ENCODE data around the gene ADD1. TPM values are rescaled to one million over a fixed set of nuclear protein-coding genes. Genes with fewer than 3 reads are reported as not detected.

ADD1 gene
- total RNA-seq, 1 experiment from 2014 or later, result 98.4 TPM

- H3K27me3 ChIP-seq (replicated peaks), result no peaks in the 10 kb centered on the region
- no peak overlapping the region for H3K4me3 ChIP-seq
- no peak for DNase-seq (ENCODE audit: low read depth in 1 of 2, low spot score in 2 of 2)
- H3K9me3 ChIP-seq (replicated peaks), result no peaks in the 10 kb centered on the region
- no peak overlapping the region for H3K27ac ChIP-seq
- H3K36me3 ChIP-seq, result no peaks in the 10 kb centered on the region
- H3K4me1 ChIP-seq (replicated peaks), result no peaks in the 10 kb centered on the region; the same call in 1 of the 2 replicates
Measured at GRCh38 chr4:2874861-2875260, 31.2 kb downstream of the ADD1 start.

GRCh38 chr4:2875556-2875955 lies 31.9 kb downstream of the ADD1 start:
- no peaks in the 10 kb centered on the region for H3K27me3 ChIP-seq (replicated peaks)
- no peak overlapping the region for H3K4me3 ChIP-seq
- no peak overlapping the region for H3K27ac ChIP-seq
- no peak for DNase-seq (ENCODE audit: low read depth in 1 of 2, low spot score in 2 of 2)
- H3K9me3 ChIP-seq (replicated peaks), result no peaks in the 10 kb centered on the region
- H3K36me3 ChIP-seq, result no peaks in the 10 kb centered on the region
- H3K4me1 ChIP-seq (replicated peaks), result no peaks in the 10 kb centered on the region; the same call in 1 of the 2 replicates

- no peak overlapping the region for H3K27ac ChIP-seq
- no peaks in the 10 kb centered on the region for H3K27me3 ChIP-seq (replicated peaks)
- H3K4me3 ChIP-seq, result no peak overlapping the region
- H3K4me1 ChIP-seq (replicated peaks), result no peaks in the 10 kb centered on the region; the same call in 1 of the 2 replicates
- no peaks in the 10 kb centered on the region for H3K9me3 ChIP-seq (replicated peaks)
- no peak for DNase-seq (ENCODE audit: low read depth in 1 of 2, low spot score in 2 of 2)
- H3K36me3 ChIP-seq, result no peaks in the 10 kb centered on the region
Measured at GRCh38 chr4:2878346-2878745, 34.7 kb downstream of the ADD1 start.

- Histone ChIP-seq H3K9me3 (replicated peaks) (no peaks in the 10 kb centered on the region), H3K4me1 (replicated peaks) (no peaks in the 10 kb centered on the region; the same call in 1 of the 2 replicates), H3K4me3 (no peak overlapping the region), H3K27me3 (replicated peaks) (no peaks in the 10 kb centered on the region), H3K36me3 (no peaks in the 10 kb centered on the region; the same call in 1 of the 2 replicates), H3K27ac (no peak overlapping the region)
- DNase-seq (ENCODE audit: low read depth in 1 of 2, low spot score in 2 of 2), result no peak
Measured at GRCh38 chr4:2879026-2879425, 35.4 kb downstream of the ADD1 start.

GRCh38 chr4:2881431-2881830 lies 37.8 kb downstream of the ADD1 start:
- Histone ChIP-seq H3K4me1 (replicated peaks) (no peaks in the 10 kb centered on the region), H3K27ac (no peak overlapping the region), H3K4me3 (no peak overlapping the region), H3K27me3 (replicated peaks) (no peaks in the 10 kb centered on the region), H3K9me3 (replicated peaks) (no peaks in the 10 kb centered on the region), H3K36me3 (peaks cover 8% of the 10 kb centered on the region)
- no peak for DNase-seq (ENCODE audit: low read depth in 1 of 2, low spot score in 2 of 2)

- peaks cover 8% of the 10 kb centered on the region for H3K36me3 ChIP-seq
- no peak overlapping the region for H3K27ac ChIP-seq
- no peak overlapping the region for H3K4me3 ChIP-seq
- H3K27me3 ChIP-seq (replicated peaks), result no peaks in the 10 kb centered on the region
- no peaks in the 10 kb centered on the region for H3K9me3 ChIP-seq (replicated peaks)
- no peak for DNase-seq (ENCODE audit: low read depth in 1 of 2, low spot score in 2 of 2)
- H3K4me1 ChIP-seq (replicated peaks), result no peaks in the 10 kb centered on the region
Measured at GRCh38 chr4:2882341-2882740, 38.7 kb downstream of the ADD1 start.

- Histone ChIP-seq H3K4me1 (replicated peaks) (no peaks in the 10 kb centered on the region), H3K4me3 (no peak overlapping the region), H3K36me3 (peaks cover 8% of the 10 kb centered on the region)
Measured at GRCh38 chr4:2886161-2886560, 42.5 kb downstream of the ADD1 start.

GRCh38 chr4:2886622-2887021 lies 43.0 kb downstream of the ADD1 start:
- no peaks in the 10 kb centered on the region for H3K27me3 ChIP-seq (replicated peaks)
- H3K4me1 ChIP-seq (replicated peaks), result no peaks in the 10 kb centered on the region
- no peak overlapping the region for H3K4me3 ChIP-seq
- no peak overlapping the region for H3K27ac ChIP-seq
- DNase-seq (ENCODE audit: low read depth in 1 of 2, low spot score in 2 of 2), result no peak
- H3K9me3 ChIP-seq (replicated peaks), result no peaks in the 10 kb centered on the region
- peaks cover 8% of the 10 kb centered on the region for H3K36me3 ChIP-seq

More at GRCh38 chr4:2886161-2886560, 42.5 kb downstream of the ADD1 start:
- Histone ChIP-seq H3K27me3 (replicated peaks) (no peaks in the 10 kb centered on the region), H3K9me3 (replicated peaks) (no peaks in the 10 kb centered on the region), H3K27ac (no peak overlapping the region)
- no peak for DNase-seq (ENCODE audit: low read depth in 1 of 2, low spot score in 2 of 2)

GRCh38 chr4:2887343-2887742 lies 43.7 kb downstream of the ADD1 start:
- Histone ChIP-seq H3K9me3 (replicated peaks) (no peaks in the 10 kb centered on the region), H3K36me3 (peaks cover 8% of the 10 kb centered on the region), H3K4me3 (no peak overlapping the region), H3K27me3 (replicated peaks) (no peaks in the 10 kb centered on the region), H3K4me1 (replicated peaks) (no peaks in the 10 kb centered on the region), H3K27ac (no peak overlapping the region)
- no peak for DNase-seq (ENCODE audit: low read depth in 1 of 2, low spot score in 2 of 2)

- no peaks in the 10 kb centered on the region for H3K4me1 ChIP-seq (replicated peaks)
- no peak for DNase-seq (ENCODE audit: low read depth in 1 of 2, low spot score in 2 of 2)
- H3K27ac ChIP-seq, result no peak overlapping the region
- H3K27me3 ChIP-seq (replicated peaks), result no peaks in the 10 kb centered on the region
- peaks cover 8% of the 10 kb centered on the region for H3K36me3 ChIP-seq
- no peaks in the 10 kb centered on the region for H3K9me3 ChIP-seq (replicated peaks)
- no peak overlapping the region for H3K4me3 ChIP-seq
Measured at GRCh38 chr4:2888886-2889285, 45.2 kb downstream of the ADD1 start.

GRCh38 chr4:2891294-2891693 lies 47.6 kb downstream of the ADD1 start:
- H3K27me3 ChIP-seq (replicated peaks), result no peaks in the 10 kb centered on the region
- H3K27ac ChIP-seq, result no peak overlapping the region
- H3K36me3 ChIP-seq, result no peaks in the 10 kb centered on the region; the same call in 1 of the 2 replicates
- H3K9me3 ChIP-seq (replicated peaks), result no peaks in the 10 kb centered on the region
- no peaks in the 10 kb centered on the region for H3K4me1 ChIP-seq (replicated peaks)
- H3K4me3 ChIP-seq, result no peak overlapping the region
- DNase-seq (ENCODE audit: low read depth in 1 of 2, low spot score in 2 of 2), result no peak

GRCh38 chr4:2893772-2894171 lies 50.1 kb downstream of the ADD1 start:
- H3K36me3 ChIP-seq, result peaks cover 4% of the 10 kb centered on the region; the same call in 1 of the 2 replicates
- H3K27ac ChIP-seq, result no peak overlapping the region
- H3K27me3 ChIP-seq (replicated peaks), result no peaks in the 10 kb centered on the region
- no peak for DNase-seq (ENCODE audit: low read depth in 1 of 2, low spot score in 2 of 2)
- H3K4me3 ChIP-seq, result no peak overlapping the region
- no peaks in the 10 kb centered on the region for H3K4me1 ChIP-seq (replicated peaks)
- H3K9me3 ChIP-seq (replicated peaks), result no peaks in the 10 kb centered on the region

GRCh38 chr4:2898001-2898400 lies 54.4 kb downstream of the ADD1 start:
- no peak overlapping the region for H3K27ac ChIP-seq
- no peaks in the 10 kb centered on the region for H3K27me3 ChIP-seq (replicated peaks)
- no peak for DNase-seq (ENCODE audit: low read depth in 1 of 2, low spot score in 2 of 2)
- H3K36me3 ChIP-seq, result peaks cover 7% of the 10 kb centered on the region; the same call in 1 of the 2 replicates
- H3K4me1 ChIP-seq (replicated peaks), result no peaks in the 10 kb centered on the region
- H3K4me3 ChIP-seq, result no peak overlapping the region
- H3K9me3 ChIP-seq (replicated peaks), result no peaks in the 10 kb centered on the region

- H3K36me3 ChIP-seq, result peaks cover 7% of the 10 kb centered on the region; the same call in 1 of the 2 replicates
- H3K9me3 ChIP-seq (replicated peaks), result no peaks in the 10 kb centered on the region
- no peak for DNase-seq (ENCODE audit: low read depth in 1 of 2, low spot score in 2 of 2)
Measured at GRCh38 chr4:2900741-2901140, 57.1 kb downstream of the ADD1 start.

GRCh38 chr4:2901186-2901585 lies 57.5 kb downstream of the ADD1 start:
- DNase-seq (ENCODE audit: low read depth in 1 of 2, low spot score in 2 of 2), result no peak
- H3K9me3 ChIP-seq (replicated peaks), result no peaks in the 10 kb centered on the region
- no peaks in the 10 kb centered on the region for H3K27me3 ChIP-seq (replicated peaks)
- no peaks in the 10 kb centered on the region for H3K4me1 ChIP-seq (replicated peaks)
- H3K36me3 ChIP-seq, result peaks cover 7% of the 10 kb centered on the region; the same call in 1 of the 2 replicates
- H3K4me3 ChIP-seq, result no peak overlapping the region
- no peak overlapping the region for H3K27ac ChIP-seq

More at GRCh38 chr4:2900741-2901140, 57.1 kb downstream of the ADD1 start:
- no peak overlapping the region for H3K27ac ChIP-seq
- no peaks in the 10 kb centered on the region for H3K27me3 ChIP-seq (replicated peaks)
- H3K4me3 ChIP-seq, result no peak overlapping the region
- no peaks in the 10 kb centered on the region for H3K4me1 ChIP-seq (replicated peaks)
